Measurements from ENCODE around the gene DALRD3.

DNA sequence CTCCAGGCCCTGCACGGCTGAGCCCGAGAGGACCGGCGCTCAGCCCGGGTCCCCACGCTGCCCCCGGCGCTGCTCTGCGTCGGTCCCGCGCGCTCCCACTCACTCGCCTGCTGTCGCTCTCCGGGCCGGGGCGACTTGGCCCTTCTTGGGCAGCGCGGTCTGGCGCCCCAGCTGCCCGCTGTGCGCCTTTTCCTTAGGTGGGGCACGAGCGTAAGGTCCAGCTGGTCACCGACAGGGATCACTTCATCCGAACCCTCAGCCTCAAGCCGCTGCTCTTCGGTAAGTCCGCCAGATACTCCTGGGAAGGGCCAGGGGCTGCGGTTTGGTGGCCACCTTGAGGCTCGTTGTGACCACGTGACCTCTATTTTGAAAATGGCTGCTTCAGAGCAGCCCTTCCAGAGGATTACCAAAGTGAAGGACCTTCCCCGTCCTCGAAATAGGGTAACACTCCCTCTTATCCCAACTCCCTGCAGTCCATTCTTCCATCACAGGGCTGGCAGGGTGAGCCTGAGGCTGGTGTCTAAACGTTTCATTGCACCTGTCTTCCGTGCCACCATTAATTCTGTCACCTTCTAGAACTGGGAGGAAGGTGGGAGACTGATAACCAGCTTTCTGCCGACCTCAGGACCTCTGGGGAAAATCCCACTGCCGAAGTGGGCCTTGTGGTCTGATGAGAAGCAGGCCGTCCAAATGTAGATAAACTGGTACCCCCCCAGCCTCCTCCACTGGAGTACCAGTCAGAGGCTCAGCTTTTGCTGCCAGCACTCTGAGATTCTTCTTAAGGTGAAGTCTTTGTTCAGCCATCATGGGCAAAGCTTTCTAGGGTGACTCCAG is 27.5 kb downstream of the DALRD3 start:
- TF ChIP-seq EZH2 (IDR thresholded peaks at IDR 0.05; ENCODE audit: low read depth, low read length, severe bottlenecking) = no peak
- TF ChIP-seq POLR2AphosphoS5 (IDR thresholded peaks at IDR 0.05; ENCODE audit: low read depth, low read length) = peak; percentile 35; the same call in 1 of the 2 replicates
- TF ChIP-seq, protein P1, sequence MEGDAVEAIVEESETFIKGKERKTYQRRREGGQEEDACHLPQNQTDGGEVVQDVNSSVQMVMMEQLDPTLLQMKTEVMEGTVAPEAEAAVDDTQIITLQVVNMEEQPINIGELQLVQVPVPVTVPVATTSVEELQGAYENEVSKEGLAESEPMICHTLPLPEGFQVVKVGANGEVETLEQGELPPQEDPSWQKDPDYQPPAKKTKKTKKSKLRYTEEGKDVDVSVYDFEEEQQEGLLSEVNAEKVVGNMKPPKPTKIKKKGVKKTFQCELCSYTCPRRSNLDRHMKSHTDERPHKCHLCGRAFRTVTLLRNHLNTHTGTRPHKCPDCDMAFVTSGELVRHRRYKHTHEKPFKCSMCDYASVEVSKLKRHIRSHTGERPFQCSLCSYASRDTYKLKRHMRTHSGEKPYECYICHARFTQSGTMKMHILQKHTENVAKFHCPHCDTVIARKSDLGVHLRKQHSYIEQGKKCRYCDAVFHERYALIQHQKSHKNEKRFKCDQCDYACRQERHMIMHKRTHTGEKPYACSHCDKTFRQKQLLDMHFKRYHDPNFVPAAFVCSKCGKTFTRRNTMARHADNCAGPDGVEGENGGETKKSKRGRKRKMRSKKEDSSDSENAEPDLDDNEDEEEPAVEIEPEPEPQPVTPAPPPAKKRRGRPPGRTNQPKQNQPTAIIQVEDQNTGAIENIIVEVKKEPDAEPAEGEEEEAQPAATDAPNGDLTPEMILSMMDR (IDR thresholded peaks at IDR 0.05; ENCODE audit: control extremely low read depth in 1 of 3, insufficient read depth in 1 of 3, low read depth in 1 of 3, low read length in 3 of 3) = no peak
- TF ChIP-seq POLR2A (IDR thresholded peaks at IDR 0.05; ENCODE audit: control extremely low read depth in 1 of 2, low read depth in 2 of 2, low read length in 2 of 2) = no peak; a peak in 1 of 3 replicates
- TF ChIP-seq SP1 (IDR thresholded peaks at IDR 0.05; ENCODE audit: low read depth, low read length) = no peak
- TF ChIP-seq ATF2 (IDR thresholded peaks at IDR 0.05; ENCODE audit: low read length) = 0 out of 2 replicates have a peak, but pooled peaks have one; percentile 32
- no peak for TF ChIP-seq FOSL1 (IDR thresholded peaks at IDR 0.05; ENCODE audit: insufficient read depth, low read depth, low read length)
- no peak for TF ChIP-seq SRF (IDR thresholded peaks at IDR 0.05; ENCODE audit: low read depth, low read length)
- TF ChIP-seq BRCA1 (IDR thresholded peaks at IDR 0.05; ENCODE audit: low read depth, low read length) = no peak
- TF ChIP-seq RFX5 (IDR thresholded peaks at IDR 0.05; ENCODE audit: borderline replicate concordance, low read depth, low read length) = no peak
- peak; percentile 38 for TF ChIP-seq SAP30 (IDR thresholded peaks at IDR 0.05; ENCODE audit: insufficient read depth, insufficient replicate concordance, low read length)
- TF ChIP-seq CEBPB (IDR thresholded peaks at IDR 0.05; ENCODE audit: low read depth, low read length) = no peak
- TF ChIP-seq EP300 (IDR thresholded peaks at IDR 0.05; ENCODE audit: borderline replicate concordance in 1 of 2, low read depth in 2 of 2, low read length in 2 of 2) = no peak
- TF ChIP-seq, protein P2, sequence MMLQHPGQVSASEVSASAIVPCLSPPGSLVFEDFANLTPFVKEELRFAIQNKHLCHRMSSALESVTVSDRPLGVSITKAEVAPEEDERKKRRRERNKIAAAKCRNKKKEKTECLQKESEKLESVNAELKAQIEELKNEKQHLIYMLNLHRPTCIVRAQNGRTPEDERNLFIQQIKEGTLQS (IDR thresholded peaks at IDR 0.05; ENCODE audit: insufficient read depth, low read depth, low read length) = no peak
